Activated CD4-positive, CD25-positive, alpha-beta regulatory T cell treated with anti-CD3 and anti-CD28 coated beads, Interleukin-2, amount 50 U/mL, for 24 hours (primary cell): ENCODE measurements around the gene CUL4A.
"Not testable (repeated sequence)": the region's sequence is repeated elsewhere in the genome, so short reads cannot be mapped to it uniquely, and the experiment has no call there.

ENCODE experiments used
- ATAC-seq, 2 donors: fragments of 150-1000 bp; cut with Tn5 transposase; one replicate each; pipeline ENCODE4 v1.10.0; 2021; ENCODE audit warnings: mild to moderate bottlenecking in 1 of 2, moderate library complexity in 1 of 2

The CUL4A gene

GRCh38 chr13:113239986-113240385 lies 30.6 kb downstream of the CUL4A start:
- ATAC-seq = no peak

- not testable (repeated sequence) for ATAC-seq
Observed at GRCh38 chr13:113241623-113242022, 32.2 kb downstream of the CUL4A start.

GRCh38 chr13:113243847-113244246 lies 34.4 kb downstream of the CUL4A start:
- ATAC-seq = no peak

- no peak for ATAC-seq
Observed at GRCh38 chr13:113245849-113246796, 36.7 kb downstream of the CUL4A start.

- ATAC-seq = no peak
Observed at GRCh38 chr13:113252516-113253095, 43.2 kb downstream of the CUL4A start.

GRCh38 chr13:113257908-113258307 lies 48.5 kb downstream of the CUL4A start:
- not testable (repeated sequence) for ATAC-seq

- ATAC-seq = no peak
Observed at GRCh38 chr13:113258321-113259054, 49.1 kb downstream of the CUL4A start.

- ATAC-seq = no peak
Observed at GRCh38 chr13:113260996-113261395, 51.6 kb downstream of the CUL4A start.

- not testable (repeated sequence) for ATAC-seq
Observed at GRCh38 chr13:113263016-113263415, 53.6 kb downstream of the CUL4A start.

GRCh38 chr13:113267642-113268405 lies 58.4 kb downstream of the CUL4A start:
- ATAC-seq = no peak

GRCh38 chr13:113272031-113272430 lies 62.6 kb downstream of the CUL4A start:
- ATAC-seq = no peak

- ATAC-seq = no peak
Observed at GRCh38 chr13:113272701-113273181, 63.3 kb downstream of the CUL4A start.

GRCh38 chr13:113273321-113273720 lies 63.9 kb downstream of the CUL4A start:
- ATAC-seq = no peak

GRCh38 chr13:113273851-113274590 lies 64.6 kb downstream of the CUL4A start:
- no peak for ATAC-seq

GRCh38 chr13:113274721-113275120 lies 65.3 kb downstream of the CUL4A start:
- no peak for ATAC-seq

GRCh38 chr13:113275387-113275786 lies 66.0 kb downstream of the CUL4A start:
- no peak for ATAC-seq

GRCh38 chr13:113280126-113280525 lies 70.7 kb downstream of the CUL4A start:
- no peak for ATAC-seq

- ATAC-seq = no peak
Observed at GRCh38 chr13:113283904-113284303, 74.5 kb downstream of the CUL4A start.

GRCh38 chr13:113288880-113289279 lies 79.5 kb downstream of the CUL4A start:
- no peak for ATAC-seq

- ATAC-seq = no peak
Observed at GRCh38 chr13:113291129-113291528, 81.7 kb downstream of the CUL4A start.

- no peak for ATAC-seq
Observed at GRCh38 chr13:113292021-113292862, 82.8 kb downstream of the CUL4A start.
